ENCODE results near the gene TMEM132D. TPM values are rescaled to one million over a fixed set of nuclear protein-coding genes. Genes with fewer than 3 reads are reported as not detected.

The TMEM132D gene
- total RNA-seq, 1 donor from 2014 or later, result 16.5 TPM

GRCh38 chr12:129870136-129870535 lies 33.7 kb downstream of the TMEM132D start:
- Mint-ChIP-seq H3K36me3 (ENCODE audit: unreplicated experiment) (no peaks in the 10 kb centered on the region), H3K27me3 (ENCODE audit: unreplicated experiment) (peaks cover 2% of the 10 kb centered on the region), H3K4me1 (ENCODE audit: low read depth, unreplicated experiment) (peaks cover 5% of the 10 kb centered on the region), H3K4me3 (ENCODE audit: unreplicated experiment) (no peak overlapping the region), H3K9me3 (ENCODE audit: unreplicated experiment) (peaks cover 11% of the 10 kb centered on the region), H3K27ac (ENCODE audit: unreplicated experiment) (no peak overlapping the region)
- DNase-seq, result no peak
- no peak for TF ChIP-seq CTCF (IDR thresholded peaks at IDR 0.05; ENCODE audit: partially characterized antibody, unreplicated experiment)

- TF ChIP-seq CTCF (IDR thresholded peaks at IDR 0.05; ENCODE audit: partially characterized antibody, unreplicated experiment), result no peak
- DNase-seq, result peak; percentile 25
- H3K4me3 Mint-ChIP-seq (ENCODE audit: unreplicated experiment), result no peak overlapping the region
- H3K27me3 Mint-ChIP-seq (ENCODE audit: unreplicated experiment), result peaks cover 2% of the 10 kb centered on the region
- H3K4me1 Mint-ChIP-seq (ENCODE audit: low read depth, unreplicated experiment), result peaks cover 5% of the 10 kb centered on the region
- no peak overlapping the region for H3K27ac Mint-ChIP-seq (ENCODE audit: unreplicated experiment)
- H3K9me3 Mint-ChIP-seq (ENCODE audit: unreplicated experiment), result peaks cover 14% of the 10 kb centered on the region
- H3K36me3 Mint-ChIP-seq (ENCODE audit: unreplicated experiment), result no peaks in the 10 kb centered on the region
These were observed 35.2 kb downstream of the TMEM132D start for GRCh38 chr12:129868575-129868974.

- TF ChIP-seq CTCF (IDR thresholded peaks at IDR 0.05; ENCODE audit: partially characterized antibody, unreplicated experiment), result no peak
- H3K4me1 Mint-ChIP-seq (ENCODE audit: low read depth, unreplicated experiment), result peaks cover 9% of the 10 kb centered on the region
- H3K27me3 Mint-ChIP-seq (ENCODE audit: unreplicated experiment), result no peaks in the 10 kb centered on the region
- peaks cover 12% of the 10 kb centered on the region for H3K9me3 Mint-ChIP-seq (ENCODE audit: unreplicated experiment)
- DNase-seq, result no peak
- H3K4me3 Mint-ChIP-seq (ENCODE audit: unreplicated experiment), result no peak overlapping the region
- H3K36me3 Mint-ChIP-seq (ENCODE audit: unreplicated experiment), result no peaks in the 10 kb centered on the region
- H3K27ac Mint-ChIP-seq (ENCODE audit: unreplicated experiment), result no peak overlapping the region
These were observed 39.9 kb downstream of the TMEM132D start for GRCh38 chr12:129863938-129864337.

- Mint-ChIP-seq H3K9me3 (ENCODE audit: unreplicated experiment) (peaks cover 10% of the 10 kb centered on the region), H3K27me3 (ENCODE audit: unreplicated experiment) (no peaks in the 10 kb centered on the region), H3K4me3 (ENCODE audit: unreplicated experiment) (no peak overlapping the region), H3K4me1 (ENCODE audit: low read depth, unreplicated experiment) (peaks cover 6% of the 10 kb centered on the region), H3K36me3 (ENCODE audit: unreplicated experiment) (no peaks in the 10 kb centered on the region), H3K27ac (ENCODE audit: unreplicated experiment) (no peak overlapping the region)
- TF ChIP-seq CTCF (IDR thresholded peaks at IDR 0.05; ENCODE audit: partially characterized antibody, unreplicated experiment), result no peak
- no peak for DNase-seq
These were observed 41.2 kb downstream of the TMEM132D start for GRCh38 chr12:129862561-129863175.

- Mint-ChIP-seq H3K9me3 (ENCODE audit: unreplicated experiment) (peaks cover 10% of the 10 kb centered on the region), H3K4me3 (ENCODE audit: unreplicated experiment) (no peak overlapping the region), H3K27me3 (ENCODE audit: unreplicated experiment) (no peaks in the 10 kb centered on the region), H3K36me3 (ENCODE audit: unreplicated experiment) (no peaks in the 10 kb centered on the region), H3K4me1 (ENCODE audit: low read depth, unreplicated experiment) (peaks cover 6% of the 10 kb centered on the region), H3K27ac (ENCODE audit: unreplicated experiment) (no peak overlapping the region)
- no peak for TF ChIP-seq CTCF (IDR thresholded peaks at IDR 0.05; ENCODE audit: partially characterized antibody, unreplicated experiment)
- DNase-seq, result no peak
These were observed 41.9 kb downstream of the TMEM132D start for GRCh38 chr12:129861951-129862350.
